ENCODE data around the gene TXNRD2.
"Not testable (repeated sequence)": the region's sequence is repeated elsewhere in the genome, so short reads cannot be mapped to it uniquely, and the experiment has no call there.

Gene TXNRD2

DNA sequence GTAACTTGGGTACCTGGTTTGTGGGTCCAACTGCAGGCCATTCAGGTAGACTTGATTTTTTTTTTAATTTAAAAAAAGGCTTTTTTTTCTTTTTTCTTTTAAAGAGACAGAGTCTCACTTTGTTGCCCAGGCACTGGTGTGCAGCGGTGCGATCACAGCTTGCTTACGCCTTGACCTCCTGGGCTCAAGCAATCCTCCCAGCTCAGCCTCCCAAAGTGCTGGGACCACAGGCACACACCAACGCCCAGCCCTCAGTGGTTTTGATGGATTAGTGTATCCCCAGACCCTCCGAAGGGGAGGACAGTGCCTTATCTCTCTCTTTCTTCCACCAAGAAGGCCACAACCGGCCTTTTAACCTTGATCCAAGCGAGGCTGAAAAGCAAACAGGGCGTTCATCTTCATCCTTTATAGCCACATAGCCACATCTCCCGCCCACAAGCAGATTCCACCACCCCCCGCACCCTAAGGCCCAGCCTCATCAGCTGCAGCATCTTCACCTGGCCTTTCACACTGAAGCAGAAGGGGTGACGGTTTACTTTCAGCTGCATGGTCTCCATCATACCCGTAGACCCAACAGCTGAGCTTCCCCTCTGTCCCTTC is 17.6 kb downstream of the TXNRD2 start:
- no peak for DNase-seq (ENCODE audit: low read depth)

- DNase-seq (ENCODE audit: low read depth): no peak
Observed at GRCh38 chr22:19921544-19922081, 20.0 kb downstream of the TXNRD2 start.

- no peak for DNase-seq (ENCODE audit: low read depth)
Observed at GRCh38 chr22:19919701-19920363, 21.8 kb downstream of the TXNRD2 start.

DNA sequence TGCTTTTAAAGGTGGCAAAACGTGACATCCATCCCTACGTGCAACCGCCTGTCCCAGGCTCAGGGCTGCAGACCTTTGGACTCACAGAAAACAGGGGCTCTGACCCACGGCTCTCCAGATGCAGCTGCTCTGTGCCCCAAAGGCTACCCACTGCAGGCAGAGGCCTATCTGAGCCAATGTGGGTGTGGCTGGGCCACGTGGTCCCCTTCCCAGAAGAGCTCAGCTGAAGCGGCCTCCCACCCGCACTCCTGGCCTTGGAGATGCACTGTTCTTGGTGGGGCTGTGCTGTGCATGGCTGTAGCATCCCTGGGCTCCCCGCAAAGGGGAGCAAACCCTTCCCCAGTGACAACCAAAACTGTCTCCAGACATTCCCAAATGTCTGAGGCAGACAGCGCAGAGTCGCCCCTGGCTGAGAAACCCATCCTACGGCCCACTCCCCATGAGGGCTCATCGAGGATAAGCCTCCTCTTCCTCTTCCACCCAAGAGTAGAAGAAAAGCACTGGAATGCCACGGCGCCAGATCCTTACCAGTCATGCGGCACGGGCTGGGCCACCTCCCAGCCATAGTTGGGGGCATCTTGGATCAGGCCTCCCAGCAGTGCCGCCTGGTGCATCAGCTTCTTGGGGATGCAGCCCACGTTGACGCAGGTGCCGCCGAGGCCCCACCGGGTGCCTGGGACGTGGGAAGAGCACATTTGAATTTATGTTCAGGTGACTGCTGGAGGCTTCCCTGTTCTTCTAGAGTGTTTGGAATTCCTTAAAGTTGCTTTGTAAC is 23.1 kb downstream of the TXNRD2 start:
- no peak for DNase-seq (ENCODE audit: low read depth)

GRCh38 chr22:19917389-19918138 is 24.1 kb downstream of the TXNRD2 start:
- no peak for DNase-seq (ENCODE audit: low read depth)

DNA sequence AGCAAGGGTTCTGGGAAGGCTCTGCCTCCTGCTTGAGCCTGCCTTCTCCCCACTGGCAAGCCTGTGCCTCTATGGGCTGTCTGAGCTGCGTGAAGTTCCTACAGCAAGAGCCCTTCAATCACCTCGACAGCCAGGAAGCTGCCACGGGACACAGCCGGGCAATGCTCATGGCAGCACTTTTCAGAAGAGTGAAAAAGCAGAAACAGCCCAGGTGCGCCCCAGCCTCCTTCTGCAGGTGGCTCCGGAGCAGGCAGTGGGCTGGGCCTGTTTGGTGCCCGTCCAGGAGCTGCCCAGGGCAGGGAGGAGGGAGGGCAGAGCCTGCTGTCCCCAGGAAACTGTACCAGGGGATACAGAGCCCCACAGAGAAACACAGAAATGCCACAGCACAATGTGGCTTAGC is 24.7 kb downstream of the TXNRD2 start:
- no peak for DNase-seq (ENCODE audit: low read depth)

- DNase-seq (ENCODE audit: low read depth): no peak
Observed at GRCh38 chr22:19916006-19916405, 25.6 kb downstream of the TXNRD2 start.

DNA sequence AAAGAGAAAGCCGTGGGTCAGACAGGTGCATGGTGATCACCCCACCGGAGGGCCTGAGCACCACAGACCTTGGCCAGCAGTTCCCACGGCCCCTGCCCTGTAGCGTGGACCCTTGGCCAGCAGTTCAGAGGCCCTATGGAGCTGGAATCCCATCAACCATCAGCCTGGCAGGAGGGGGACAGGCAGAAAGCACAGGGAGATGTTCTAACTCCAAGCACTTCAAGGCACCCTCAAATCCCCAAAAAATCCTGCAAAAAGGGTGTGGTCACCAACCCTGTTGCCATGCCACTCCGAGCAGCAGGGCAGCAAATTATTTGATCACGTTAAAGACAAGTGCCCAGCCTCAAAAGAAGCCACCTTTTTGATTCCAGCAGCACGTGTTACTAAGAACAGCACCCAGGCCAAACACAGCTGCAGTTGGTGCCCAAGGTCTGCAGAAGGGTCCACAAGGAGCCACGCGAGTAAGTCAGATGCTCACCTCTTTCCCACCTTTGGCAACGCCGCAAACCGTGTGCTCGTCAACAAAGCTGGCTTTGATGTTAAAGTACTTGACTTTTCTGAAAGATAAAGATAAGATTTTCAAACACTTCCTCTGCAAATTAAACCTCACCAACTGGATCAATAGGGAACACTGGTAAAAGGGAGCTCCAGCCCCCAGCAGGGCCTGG is 26.2 kb downstream of the TXNRD2 start:
- DNase-seq (ENCODE audit: low read depth): no peak

DNA sequence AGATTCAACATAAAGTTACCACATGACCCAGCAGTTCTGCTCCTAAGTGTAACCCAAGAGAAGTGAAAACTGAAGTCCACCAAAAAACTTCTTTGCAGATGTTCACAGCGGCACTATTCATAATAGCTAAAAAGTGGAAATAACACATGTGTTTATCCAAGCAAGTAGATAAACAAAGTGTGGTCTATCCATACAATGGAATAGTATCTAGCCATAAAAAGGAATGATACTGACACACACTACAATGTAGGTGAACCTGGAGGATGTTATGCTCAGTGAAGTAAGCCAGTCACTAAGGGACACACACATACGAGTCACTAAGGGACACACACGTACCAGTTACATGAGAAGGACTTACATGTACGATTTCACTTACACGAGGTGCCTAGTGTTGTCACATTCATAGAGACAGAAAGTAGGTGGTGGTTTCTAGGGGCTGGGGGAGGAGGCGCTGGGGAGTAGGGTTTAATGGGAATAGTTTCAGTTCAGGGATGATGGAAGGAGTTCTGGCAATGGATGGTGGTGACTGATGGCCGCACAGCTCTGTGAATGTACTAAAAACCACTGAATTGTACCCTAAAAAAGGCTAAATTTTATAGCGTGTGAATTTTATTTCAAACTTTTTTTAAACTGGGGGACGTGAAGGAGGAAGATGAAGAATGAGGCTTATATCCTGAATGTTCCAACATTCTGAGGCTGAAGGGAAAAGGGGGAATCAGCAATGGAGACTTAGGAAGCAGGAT is 27.2 kb downstream of the TXNRD2 start:
- DNase-seq (ENCODE audit: low read depth): no peak

DNA sequence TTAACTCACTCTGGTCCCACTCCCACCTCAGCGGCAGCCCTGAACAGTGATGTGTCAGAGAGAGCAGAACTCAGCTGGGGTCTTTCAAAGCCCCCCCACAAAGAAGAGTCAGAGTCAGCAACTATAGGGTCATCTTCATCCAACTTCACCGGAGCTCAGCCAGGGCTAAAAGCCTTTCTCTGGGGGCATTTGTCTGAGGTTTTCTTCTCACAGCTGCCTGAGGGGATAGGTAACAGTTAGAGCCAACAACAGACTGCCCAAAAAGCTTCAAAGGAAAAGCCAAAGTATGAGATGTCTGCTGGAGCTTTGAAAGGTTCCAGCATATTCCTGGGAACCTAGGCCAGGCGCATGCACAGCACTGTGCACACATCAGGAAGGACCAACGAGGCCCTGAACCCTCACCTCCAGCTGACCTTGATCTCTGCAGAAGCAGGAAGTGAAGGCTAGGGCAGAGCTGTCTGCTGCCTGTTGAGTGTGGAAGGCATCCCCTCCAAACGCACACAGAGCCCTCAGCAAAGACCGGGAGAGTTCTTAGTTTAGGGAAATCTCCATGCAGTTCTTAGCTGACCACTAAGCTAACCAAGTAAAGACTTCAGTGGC is 28.2 kb downstream of the TXNRD2 start:
- no peak for DNase-seq (ENCODE audit: low read depth)

DNA sequence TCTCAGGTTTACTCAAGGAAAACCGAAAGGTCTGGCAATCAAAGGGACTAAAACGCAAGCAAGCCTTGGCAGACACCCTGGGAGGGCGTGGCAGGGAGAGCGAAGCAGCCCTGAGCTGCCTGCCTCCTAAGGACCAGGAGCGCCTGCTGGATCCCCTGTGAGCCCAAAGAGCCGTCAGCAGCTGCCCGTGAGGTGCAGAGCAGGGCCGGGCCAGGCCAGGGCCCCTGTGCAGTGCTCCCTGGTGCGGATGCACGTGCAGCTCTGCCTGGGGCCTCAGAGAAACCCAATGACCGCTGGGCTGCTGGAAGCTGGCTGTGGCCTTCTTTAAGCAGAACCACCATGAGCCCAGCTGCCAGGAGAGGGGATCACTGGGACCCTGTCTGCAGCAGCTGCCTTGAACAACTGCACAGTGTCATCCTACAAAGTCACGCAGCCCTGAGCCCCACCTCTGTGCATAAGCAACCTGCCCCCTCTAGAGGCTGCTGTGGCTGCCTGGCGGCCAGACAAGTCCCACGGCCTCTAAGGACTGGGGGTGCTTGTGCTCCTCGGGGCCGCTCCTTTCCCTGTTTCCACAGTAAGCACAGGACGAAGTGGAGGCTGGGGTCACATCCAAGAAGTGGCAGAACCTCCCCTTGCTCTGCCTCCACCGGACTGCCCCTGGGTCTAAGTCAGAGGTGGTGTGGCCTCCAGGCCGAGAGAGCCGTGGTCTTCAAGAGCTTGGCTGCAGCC is 29.2 kb downstream of the TXNRD2 start:
- no peak for DNase-seq (ENCODE audit: low read depth)

- DNase-seq (ENCODE audit: low read depth): no peak
Observed at GRCh38 chr22:19911540-19912270, 29.9 kb downstream of the TXNRD2 start.

- no peak for DNase-seq (ENCODE audit: low read depth)
Observed at GRCh38 chr22:19910180-19910744, 31.4 kb downstream of the TXNRD2 start.

- peak; percentile 56 for DNase-seq (ENCODE audit: low read depth)
Observed at GRCh38 chr22:19909350-19910179, 32.1 kb downstream of the TXNRD2 start.

GRCh38 chr22:19907902-19908301 is 33.7 kb downstream of the TXNRD2 start:
- not testable (repeated sequence) for DNase-seq (ENCODE audit: low read depth)

GRCh38 chr22:19906864-19907263 is 34.8 kb downstream of the TXNRD2 start:
- not testable (repeated sequence) for DNase-seq (ENCODE audit: low read depth)

- DNase-seq (ENCODE audit: low read depth): no peak
Observed at GRCh38 chr22:19905347-19906276, 36.0 kb downstream of the TXNRD2 start.

Data from T-helper 22 cell (primary cell).